Stimulated activated CD8-positive, alpha-beta memory T cell treated with anti-CD3 and anti-CD28 coated beads, Interleukin-7, amount 100 ng/mL, for 48 hours (primary cell): ENCODE results near the gene WASF1.

Experiments
- DNase-seq, 2 donors: peaks; one replicate each; pipeline ENCODE4 v3.0.0-alpha.2; 2020; ENCODE audit warnings: low read depth in 1 of 2; ENCODE audit errors: extremely low read depth in 1 of 2

Gene WASF1

DNA sequence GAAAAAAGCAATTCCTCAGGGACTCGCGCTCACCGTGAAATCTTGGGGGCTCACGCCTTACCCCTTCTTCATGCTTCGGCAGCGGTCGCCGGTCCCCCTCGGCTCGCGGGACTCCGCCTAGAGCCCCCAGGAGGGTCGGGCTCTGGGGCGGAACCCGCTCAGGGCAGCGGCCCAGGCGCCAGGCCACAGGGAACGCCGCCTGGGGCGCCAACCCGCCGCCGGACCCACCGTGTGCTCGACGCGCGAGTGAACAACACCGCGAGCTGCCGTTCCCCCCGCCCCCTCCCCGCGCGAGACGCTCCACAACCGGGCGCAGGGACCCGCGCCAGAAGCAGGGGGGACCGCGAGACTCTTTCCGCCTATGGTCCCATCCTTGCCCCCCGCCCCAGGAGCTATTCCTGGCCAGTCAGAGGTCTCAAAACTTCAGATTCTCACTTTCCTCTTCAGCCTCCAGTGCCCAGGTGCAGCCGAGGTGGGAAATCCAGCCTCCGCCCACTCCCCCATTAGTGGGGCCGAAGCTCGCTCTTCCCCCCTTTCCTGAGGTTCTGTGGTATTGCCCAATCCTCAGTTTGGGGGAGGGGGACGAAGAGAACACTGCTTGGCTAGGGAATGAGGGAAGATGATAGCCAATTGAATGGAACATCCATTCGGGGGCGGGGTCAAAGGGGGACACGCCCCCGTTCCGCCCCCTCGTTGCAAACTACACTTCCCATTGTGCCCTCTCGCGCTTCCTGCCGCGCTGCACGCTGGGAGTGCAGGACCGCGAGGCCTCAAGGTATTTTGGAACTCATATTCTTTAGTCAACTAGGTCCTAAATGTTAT is at the start of gene WASF1:
Gene WASF1 (minus strand): TSS at position 265 of the 822 bp plus-strand sequence. CDS start 52,069 bp downstream, outside the sequence.
- DNase-seq: peak; percentile 75 to 79

DNA sequence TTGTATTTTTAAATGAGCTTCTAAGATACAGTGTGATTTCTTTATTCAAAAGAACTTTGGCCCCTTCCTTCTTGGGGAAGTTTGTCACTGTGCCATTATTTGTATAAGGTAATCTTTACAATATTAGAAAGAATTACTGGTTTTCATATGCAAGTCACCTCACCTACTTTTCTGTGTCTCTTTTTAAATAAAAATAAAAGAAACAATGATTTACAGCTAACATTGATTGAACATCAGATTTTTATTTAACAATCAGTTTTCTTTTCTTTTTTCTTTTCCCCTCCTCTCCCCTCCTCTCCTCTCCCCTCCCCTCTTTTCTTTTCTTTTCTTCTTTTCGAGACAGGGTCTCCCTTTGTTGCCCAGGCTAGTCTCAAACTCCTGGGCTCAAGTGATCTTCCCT is 46.8 kb upstream of the WASF1 start:
- no peak for DNase-seq

DNA sequence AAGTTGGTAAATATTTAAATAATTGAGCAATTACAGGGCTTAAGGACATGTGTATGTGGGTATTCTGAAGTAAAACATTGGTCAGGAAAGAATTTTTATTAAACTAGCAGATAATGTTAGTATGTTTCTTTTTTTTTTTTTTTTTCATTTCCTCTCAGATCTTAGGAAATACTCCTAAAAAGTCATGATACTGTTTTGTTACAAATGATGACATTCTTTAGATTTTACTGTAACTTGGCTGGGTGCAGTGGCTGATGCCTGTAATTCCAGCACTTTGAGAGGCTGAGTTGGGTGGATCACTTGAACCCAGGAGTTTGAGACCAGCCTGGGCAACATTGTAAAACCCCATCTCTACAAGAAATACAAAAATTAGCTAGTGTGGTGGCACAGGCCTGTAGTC is 42.3 kb upstream of the WASF1 start:
- DNase-seq: no peak

DNA sequence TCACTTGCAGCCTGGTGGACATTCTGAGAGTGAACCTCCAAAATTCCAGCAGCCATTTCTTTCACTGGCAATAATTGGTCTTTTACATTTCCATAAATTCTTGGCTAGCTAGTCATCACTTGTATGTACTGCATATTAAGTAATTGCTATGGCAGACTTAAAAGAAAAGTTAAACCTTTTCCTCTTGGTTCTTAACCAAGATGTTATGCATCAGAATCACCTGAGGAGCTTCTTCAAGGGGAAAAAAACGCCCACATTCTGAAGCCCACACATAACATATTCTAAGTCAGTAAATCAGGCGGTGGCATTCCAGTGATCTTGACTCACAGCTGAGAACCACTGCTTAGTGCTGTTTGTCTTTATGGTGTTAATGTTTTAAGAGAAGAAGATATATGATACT is 37.8 kb upstream of the WASF1 start:
- DNase-seq: no peak

DNA sequence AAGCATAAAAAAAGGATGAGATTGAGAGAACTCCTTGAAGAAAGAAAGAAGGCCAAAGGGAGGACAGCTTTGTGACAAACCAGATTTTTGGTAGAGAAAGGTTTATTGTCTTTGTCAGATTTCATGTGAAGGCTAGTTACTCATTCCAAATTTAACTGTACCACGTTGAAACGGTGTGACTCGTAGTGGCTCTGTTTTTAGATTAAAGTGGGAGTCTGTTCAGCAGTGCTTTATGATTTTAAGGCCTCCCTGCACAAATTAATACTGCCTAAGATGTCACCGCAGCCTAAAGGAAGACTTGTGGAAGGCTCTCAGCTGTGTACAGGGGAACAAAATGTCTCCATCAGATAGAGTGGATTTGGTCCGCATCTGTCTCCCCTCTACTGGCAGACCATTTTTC is 36.7 kb upstream of the WASF1 start:
- no peak for DNase-seq

DNA sequence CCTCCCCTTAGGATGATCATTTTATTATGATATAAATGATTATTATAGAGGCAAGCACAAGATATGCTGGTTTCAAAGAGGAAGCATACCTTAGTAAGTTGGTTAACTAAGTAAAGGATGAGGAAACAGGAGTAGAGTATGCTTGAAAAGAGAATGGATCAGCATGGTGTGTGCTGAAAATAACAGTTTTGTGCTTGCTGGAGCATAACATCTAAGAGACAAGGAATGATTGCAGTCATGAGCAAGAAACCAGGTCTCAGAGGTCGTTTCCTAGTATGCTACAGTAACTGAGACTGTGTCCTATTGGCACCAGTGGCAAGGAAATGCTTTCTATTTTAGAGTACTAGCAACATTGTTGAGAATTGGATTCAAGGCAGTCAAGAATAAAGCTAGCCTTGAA is 34.9 kb upstream of the WASF1 start:
- no peak for DNase-seq

DNA sequence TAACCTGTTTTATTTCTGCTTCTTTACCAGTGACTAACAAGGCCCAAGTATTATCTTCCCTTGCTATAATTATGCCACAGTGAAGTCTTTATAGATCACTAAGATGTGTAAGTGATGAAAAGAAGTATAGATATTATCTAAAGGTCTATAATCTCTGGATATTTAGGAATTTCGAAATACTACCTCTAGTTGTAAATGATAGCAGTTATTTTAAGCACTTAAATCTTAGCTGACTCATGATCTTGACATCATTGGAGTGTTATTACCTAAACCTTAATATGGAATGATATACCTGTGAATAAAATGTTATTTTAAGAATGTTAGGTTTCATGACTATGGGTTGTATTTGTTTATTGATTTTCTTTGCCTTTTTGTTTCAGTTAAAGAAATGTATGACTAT is 32.3 kb upstream of the WASF1 start:
- DNase-seq: no peak

DNA sequence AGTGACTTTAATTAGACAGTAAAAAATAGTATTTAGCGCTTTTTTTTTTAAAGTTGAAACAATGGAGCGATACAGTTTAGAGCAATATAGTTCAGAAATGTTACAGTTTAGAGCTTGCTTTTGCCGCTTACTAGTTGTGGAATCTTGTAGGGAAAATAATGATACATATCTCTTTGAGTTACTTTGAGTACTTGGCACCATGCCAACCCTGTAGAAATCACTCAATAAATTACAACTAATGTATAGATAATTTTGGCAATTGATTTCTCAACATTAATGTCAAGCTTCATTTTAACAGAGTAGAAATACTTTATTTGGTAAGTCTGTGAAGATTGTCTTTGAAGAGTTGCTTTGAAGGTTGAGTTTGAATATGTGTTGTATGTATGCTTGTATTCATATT is 28.2 kb upstream of the WASF1 start:
- no peak for DNase-seq

DNA sequence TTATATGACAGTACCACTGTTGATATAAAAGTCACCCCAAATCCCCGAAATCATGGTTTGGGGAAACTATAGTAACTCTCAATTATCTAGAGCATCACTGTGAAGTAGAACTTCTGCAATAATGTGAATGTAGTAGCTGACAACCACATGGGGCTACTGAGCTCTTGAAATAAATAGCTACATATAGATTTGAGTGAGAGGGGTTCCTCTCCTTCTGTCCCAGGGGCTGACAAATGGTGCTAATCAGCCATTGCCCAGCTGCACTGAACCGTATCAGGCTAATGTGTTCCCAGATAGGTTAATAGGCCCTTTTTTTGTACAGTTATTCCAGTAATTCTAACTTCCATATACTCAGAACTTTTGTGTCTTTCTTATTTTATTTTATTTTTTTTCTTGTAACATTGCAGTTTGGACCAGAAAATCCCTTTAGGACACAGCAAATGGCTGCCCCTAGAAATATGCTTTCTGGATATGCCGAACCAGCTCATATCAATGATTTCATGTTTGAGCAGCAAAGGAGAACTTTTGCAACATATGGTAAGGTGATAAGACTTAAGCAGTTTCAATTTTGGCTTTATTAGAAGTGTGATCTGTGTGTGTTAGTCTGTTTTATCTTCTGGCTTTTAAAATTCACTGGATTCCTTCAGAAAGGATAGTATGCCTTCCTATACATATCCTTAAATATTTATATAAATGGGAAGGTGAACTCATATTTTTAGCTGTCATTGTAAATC is 21.8 kb upstream of the WASF1 start:
- no peak for DNase-seq

DNA sequence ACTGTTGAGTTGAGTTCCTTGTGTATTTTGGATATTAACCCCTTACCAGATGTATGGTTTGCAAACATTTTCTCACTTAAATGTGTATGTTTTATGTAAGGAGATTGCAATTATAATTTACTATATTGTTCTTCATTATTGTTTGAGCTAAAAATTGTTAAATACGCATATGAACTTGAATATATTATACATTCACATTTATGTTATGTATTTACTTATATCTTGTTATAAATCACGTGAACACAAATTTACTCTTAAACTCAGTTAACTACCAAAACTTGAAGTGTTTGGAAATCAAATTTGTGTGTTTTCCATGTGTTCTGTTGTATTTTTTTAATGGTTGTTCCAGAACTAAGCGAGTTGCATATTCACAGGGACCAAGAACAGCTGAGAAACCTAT is 19.1 kb upstream of the WASF1 start:
- DNase-seq: no peak

DNA sequence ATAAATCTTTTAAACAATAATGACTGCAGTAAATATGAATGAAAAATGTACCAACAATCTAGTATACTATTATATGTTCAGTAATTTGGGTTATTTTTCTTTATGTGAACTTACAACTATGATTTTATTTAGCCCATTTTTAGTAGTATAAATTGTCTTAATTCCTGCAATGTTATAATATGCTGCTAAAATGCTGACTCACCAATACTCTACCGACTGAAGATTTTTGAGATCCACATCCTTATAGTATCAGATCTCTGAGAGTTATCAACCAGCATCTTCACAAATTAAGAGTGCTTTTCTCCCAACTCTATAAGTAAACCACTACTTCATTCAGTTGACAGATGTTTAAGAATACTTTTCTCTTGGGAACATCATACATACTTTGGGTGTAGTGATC is 17.4 kb upstream of the WASF1 start:
- no peak for DNase-seq

DNA sequence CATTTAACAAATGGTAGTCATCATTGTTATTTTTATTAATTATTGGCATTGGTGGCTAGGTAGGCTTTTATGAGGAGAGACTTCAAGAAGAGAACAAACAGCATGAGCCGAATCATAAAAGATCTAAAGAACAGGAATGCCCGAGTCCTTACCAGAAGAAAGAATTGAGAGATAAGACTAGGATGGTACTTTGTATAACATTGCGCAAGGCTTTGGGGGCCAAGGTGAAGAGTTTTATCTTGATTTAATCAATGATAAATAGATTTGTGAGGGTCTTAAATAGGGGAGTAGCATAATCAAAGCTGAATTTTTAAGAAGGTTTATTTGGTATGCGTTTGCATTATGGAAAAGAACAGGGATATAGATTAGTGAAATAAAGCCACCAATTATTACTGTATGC is 16.2 kb upstream of the WASF1 start:
- no peak for DNase-seq

DNA sequence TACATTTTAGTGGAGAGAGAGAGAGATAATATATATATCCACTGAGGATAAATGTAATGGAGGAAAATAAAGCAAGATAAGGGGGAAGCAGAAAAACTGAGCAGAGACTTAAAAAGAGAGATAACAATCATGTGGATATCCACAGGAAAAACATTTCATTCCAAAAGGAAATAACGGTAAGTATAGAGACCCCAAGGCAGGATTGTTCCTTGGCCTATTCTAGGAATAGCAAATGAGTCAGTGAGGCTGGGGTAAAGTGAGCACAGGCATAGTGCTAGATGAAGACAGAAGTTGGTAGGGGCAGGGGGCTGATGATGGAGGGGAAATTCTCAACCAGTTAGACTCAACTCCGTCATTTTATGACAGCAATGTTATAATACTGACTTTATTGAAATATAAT is 12.0 kb upstream of the WASF1 start:
- DNase-seq: no peak

DNA sequence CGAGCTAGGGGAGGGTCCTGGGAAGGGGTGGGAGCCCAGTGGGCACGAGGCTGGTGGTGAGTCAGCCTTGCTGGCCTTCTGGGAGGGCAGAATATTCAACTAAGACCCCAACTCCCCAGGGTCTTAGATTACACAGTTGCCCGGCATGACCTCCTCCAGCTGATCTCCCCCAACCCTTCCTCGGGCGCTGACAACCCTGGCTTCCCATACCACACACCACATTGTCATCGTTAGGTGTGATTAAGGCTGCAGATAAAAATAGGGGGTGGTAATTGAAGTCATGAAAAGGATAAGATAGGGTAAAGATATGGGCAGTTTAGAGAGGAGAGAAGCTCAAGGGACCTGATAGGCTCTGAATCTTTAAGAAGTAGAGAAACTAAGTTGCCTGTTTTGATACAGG is 11.3 kb upstream of the WASF1 start:
- DNase-seq: no peak

DNA sequence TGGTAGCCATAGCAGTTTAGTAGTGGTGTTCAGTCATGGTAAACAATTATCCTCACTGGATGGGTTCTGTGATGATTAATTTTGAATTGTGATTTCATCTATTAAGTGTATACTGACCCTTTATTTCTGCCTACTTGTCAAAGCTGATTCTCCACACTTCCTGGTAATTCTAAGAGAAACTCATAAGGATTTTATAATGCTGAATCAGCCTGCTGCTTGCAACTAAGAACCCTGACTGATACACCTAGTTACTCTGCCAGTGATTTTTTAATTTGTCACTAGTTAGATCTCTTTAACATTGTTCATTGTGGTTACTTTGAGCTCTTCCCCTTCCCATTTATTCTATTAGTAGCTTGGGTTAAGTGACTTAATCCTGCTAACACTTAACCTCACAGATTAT is 9.3 kb upstream of the WASF1 start:
- DNase-seq: no peak

DNA sequence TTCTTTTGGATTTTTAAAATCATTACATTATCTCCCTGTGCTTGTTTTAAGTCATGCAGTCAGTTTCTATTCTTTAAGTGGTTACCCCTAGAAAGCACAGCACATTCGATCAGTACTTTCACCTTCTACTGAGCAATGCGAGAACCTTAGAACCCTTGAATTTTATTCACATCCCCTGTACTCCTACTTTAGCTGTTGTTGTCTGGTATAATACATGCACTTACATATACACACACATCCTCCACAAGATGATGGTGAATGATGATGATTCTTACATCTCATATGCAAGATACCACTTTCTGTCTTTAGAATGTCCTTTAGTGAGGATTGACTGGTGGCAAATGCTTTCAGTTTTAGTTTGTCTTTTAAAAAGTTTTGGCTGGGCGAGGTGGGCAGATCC is 6.4 kb upstream of the WASF1 start:
- DNase-seq: no peak

DNA sequence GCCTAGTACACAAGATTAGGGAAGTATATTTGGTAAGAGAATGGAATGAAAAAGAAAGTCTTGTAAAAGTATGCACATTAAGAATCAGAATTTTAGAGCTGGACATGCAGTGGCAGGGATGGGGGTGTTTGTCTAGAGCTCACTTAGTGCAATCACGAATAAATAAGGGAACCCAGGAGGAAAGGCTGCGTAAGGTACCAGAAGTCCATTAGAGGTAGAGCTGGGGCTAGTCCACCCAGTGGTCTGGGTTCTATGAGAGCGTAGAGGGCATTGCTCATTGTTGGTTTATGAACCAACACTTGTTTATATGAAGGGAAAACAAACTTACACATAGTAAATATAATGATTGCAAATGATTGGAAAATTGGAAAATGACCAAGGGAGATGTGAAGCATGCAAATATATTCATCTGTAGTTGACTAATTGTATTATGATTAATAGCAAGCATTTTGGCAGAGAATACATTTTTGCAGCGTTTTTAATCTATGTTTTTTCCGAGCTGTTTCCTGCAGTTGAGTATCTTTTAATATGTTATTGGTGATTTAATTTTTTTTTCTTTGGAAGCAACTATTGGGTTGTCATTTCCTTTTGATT is 3.9 kb upstream of the WASF1 start:
- DNase-seq: no peak

DNA sequence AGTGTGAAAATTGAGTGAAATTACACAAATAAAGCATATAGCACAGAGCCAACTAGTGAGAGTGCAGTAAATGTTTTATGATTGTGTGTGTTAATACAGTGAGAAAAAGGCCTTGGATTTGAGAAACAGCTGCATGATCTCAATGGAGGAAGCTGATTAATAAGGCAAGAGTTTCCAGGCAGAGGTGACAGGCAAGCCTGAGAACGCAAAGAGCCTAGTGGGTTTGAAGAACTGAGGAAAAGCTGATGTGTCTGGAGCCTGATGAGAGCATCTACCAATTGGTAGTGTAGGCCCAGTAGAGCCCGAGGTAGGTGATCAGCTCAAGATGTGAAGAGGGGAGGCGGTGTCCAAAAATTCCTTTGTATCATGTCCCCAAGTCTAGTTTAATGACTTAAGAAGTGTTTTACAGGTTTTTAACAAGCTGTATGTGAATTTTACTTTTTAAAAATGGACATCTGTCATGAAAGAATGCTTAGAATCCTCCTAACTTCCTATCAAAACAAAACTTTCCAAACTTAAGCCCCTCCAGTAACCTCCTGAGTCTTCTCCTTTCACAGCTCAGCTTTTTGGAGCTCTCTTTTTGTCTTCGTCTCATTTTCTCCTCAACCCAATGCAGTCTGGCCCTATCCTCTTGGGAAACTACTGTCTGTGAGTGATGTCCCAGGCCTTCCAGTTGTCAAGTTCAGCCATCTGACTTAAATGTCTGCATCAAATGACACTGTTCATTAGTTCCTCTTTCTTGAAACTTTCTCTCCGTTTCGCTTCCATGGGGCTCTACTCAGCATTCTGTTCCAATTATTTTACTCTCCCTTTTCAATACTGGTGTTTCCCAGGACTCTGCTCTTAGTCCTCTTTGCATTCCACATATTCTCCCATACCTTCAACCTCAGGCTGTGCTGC is 1.9 kb upstream of the WASF1 start:
- no peak for DNase-seq

DNA sequence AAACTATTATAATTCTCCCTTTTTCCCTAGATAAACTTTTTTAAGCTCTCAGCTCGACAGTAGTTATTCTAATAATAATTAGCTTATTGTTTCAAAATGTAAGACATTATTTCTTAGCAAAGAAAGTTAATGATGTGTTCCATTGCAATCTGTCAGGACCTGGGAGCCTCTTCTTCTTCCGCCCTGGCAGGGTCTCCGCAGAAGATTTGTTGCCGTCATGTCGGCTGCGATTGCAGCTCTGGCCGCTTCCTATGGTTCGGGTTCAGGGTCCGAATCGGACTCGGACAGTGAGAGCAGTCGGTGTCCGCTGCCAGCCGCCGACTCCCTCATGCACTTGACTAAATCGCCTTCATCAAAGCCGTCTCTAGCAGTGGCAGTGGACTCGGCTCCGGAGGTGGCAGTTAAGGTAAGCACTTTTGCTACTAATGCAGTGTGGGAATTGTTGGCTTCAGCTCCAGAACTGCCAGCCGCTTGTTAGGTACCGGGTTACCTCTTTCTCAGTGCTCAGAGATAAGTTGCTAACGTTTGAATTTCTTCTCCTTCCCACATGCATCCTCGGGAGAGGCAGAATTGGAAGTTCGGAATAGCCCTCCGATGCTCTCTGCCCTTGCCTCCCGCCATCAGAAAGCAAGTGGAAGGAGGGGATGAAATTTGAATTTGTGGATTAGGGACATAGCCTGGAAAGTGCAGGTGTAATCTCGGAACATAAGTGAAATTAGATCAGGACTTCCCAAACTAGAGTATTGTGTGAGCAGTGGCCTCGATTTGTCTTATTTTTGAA is 948 bp upstream of the WASF1 start, which contains the start of gene CDC40:
Gene CDC40 (plus strand): TSS at position 200 of the 781 bp plus-strand sequence. CDS start 18 bp downstream, at position 218.
- DNase-seq: peak; percentile 11 to 20
